Activated gamma-delta T cell treated with Interleukin-2 at 50 U/mL for 16 hours (primary cell): ENCODE data around the gene CNBD2.
"Not testable (repeated sequence)": the region's sequence is repeated elsewhere in the genome, so short reads cannot be mapped to it uniquely, and the experiment has no call there.

Source experiments
- DNase-seq: peaks from one replicate; pipeline ENCODE4 v3.0.0-alpha.2; 2020

The CNBD2 gene

DNA sequence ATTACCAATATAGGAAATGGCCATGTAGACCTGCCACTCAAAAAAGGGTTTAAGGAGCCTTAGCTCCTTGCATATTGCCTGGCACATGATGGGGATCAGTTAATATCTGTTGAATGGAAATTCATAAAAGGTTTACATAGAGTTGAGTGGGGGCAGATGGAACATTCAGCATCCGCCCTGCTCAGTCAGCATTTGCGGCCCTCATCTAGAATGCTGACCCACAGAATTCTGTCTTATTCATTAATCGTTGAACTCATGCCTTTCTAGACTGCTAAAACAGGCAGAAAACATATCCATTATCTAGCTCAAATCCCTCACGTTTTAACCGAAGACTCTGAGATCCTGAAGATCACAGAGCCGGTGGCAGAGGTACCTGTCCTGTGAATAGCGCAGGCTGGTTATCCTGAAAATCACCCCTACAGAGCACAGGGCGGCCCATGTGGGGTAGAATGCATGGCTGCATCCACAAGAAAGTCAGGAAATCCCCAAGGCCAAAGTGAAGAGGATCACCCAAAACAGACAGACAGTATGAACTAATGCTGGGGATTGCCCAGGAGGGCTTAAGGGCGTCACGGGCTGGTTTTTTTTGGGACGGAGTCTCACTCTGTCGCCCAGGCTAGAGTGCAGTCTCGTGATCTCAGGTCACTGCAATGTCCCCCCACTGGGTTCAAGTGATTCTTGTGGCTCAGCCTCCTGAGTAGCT, 59.9 kb downstream of the CNBD2 start:
- no peak for DNase-seq

DNA sequence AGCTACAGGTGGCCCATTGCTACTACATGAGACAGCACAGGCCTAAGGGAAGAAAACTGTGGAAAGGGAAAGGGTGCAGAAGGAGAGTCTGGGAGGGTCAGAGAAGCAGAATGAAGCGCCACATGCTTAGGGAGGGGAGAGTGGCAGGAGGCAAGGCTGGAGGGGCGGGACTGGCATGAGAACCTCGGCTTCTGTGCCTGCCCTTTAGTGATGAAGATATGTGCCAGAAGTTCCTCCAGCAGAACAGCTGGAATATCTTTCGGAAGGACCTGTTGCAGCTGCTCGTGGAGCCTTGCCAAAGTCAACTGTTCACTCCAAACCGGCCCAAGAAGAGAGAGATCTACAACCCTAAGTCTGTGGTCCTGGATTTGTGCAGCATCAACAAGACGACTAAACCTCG, 61.8 kb downstream of the CNBD2 start:
- no peak for DNase-seq

DNA sequence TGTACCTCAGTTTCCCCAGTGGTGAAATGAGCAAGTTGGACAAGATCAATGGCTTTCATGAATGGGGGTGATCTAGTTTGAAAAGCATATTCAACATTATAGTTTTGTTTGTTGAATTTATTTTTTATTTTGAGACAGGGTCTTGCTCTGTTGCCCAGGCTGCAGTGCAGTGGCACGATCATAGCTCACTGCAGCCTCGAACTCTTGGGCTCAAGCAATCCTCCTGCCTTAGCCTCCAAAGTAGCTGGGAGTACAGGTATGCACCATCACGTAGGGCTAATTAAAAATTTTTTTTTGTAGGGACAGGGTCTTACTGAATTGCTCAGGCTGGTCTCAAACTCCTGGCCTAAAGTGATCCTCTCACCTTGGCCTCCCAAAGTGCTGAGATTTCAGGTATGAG, 63.4 kb downstream of the CNBD2 start:
- no peak for DNase-seq

DNA sequence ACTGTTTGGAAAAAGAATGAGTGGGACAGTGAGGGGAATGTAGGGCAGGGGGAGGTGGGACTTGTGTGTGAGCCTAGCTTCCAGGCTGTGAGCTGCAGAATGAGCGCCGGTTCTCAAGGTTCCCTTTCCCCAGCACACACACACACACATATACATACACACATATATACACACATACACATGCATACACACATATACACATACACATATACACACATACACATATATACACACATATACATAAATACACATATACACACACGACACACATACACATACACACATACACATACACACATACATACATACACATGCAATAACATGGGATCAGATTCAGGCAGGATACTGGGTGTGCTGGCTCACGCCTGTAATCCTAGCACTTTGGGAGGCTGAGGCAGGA, 66.5 kb downstream of the CNBD2 start:
- DNase-seq = no peak

DNA sequence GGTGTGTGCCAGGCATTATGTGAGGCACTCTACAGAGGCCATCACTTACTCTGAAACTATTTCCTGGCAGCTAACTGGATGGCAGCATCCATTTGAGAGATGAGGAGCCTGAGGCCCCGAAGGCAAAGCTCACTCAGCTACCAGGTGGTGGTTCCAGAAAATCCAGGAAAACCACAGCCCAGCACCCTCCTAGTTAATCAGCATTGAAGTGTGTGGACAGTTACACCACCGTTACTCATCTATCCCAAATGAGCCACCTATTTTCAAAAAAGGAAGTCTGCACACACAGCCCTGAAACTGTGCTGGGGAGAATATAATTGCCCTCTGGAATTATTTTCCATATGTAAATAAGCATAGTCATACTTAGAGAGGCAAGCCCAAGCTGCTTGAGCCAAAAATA, 67.4 kb downstream of the CNBD2 start:
- DNase-seq = no peak

DNA sequence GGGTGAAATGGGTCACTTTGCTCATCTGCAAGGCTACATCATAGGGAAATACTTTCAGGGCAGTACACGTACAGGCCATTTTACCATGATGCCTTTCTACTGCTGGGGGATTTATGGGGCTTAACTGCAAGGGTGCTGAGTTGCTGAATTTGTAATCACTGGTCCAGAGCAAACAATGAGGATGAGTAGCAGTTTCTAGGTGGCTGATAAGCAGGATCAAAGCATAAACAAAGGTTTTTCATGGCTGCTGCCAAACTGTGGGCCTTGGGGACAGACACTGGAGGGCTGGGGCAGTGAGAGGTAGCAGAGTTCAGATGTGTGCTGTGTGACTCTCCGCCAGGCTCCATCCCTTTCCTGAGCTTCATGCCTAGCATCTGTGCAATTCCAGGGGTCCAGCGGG, 68.3 kb downstream of the CNBD2 start:
- DNase-seq = no peak

DNA sequence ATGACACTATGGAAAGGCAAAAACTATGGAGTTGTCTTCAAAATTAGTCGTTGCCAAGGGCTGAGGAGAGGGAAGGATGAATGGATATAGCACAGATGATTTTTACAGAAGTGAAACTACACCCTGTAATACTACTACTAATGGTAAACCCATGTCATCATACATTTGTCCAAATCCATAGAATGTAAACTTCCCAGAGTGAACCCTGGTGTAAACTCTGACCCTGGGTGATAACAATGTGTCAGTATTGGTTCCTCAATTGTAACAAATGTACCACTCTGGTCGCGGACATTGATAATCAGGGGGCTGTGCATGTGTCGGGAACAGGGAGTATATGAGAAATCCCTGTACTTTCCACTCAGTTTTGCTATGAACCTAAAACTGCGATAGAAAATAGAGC, 72.2 kb downstream of the CNBD2 start:
- no peak for DNase-seq

DNA sequence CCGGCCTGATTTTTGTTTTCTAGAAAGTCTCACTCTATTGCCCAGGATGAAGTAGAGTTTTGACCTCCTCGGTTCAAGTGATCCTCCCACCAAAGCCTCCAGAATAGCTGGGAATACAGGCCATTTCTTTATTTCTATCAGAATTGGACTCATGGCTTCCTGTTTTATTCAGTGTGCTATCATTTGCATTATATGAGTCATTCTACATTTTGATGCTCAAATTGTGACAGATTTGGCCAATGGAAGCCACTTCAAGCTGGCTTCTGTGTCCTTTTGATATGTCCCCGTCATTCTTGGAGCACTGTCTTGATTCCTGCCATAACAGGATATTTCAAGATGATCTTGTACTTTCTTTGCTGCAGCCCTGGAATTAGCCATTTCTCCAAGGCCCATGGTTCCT, 75.1 kb downstream of the CNBD2 start:
- no peak for DNase-seq

DNA sequence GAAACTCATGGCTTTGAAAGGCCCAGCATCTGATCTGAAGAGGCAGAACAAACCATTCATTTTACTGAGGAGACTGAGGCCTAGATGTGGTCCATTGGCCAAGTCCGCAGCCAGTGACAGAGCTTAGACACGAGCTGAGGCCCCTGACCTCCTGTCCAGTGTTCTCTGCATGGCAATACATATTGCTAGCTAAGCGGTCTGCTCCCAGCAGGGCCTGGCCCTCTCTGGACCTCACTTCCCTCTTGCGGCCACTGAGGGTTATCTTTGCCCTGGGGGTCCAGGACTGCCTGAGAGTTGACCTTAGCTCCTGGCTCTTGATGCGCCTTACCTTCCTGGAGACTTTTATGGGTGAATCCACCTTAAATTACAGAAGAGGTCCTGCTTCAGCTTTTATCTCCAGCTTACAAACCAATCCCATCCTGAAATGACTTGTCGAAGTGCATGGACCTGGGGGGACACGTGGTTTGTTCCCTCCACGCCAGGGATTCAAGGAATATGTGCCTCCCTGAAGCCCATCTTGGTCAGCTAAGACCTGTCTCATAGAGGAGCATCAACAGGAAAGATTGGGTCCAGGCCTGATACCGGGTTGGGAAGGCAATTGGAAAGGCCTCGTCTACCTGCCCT, 75.6 kb downstream of the CNBD2 start:
- DNase-seq = no peak

DNA sequence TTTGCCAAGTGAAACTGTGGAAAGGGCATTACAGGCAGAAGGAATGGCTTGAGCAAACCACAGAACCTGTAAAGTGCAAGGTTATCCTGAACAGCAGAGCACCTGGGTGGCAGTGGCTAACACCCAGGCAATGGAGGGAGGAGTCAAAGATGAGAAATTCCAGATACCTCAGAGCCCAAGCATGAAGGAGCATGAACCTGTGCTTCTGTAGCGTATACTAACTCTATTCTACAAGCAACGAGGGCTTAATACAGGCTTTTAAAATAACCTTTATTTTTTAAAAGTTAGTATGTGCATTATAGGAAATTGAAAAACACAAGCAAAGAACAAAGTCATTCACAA, 77.0 kb downstream of the CNBD2 start:
- DNase-seq = no peak

DNA sequence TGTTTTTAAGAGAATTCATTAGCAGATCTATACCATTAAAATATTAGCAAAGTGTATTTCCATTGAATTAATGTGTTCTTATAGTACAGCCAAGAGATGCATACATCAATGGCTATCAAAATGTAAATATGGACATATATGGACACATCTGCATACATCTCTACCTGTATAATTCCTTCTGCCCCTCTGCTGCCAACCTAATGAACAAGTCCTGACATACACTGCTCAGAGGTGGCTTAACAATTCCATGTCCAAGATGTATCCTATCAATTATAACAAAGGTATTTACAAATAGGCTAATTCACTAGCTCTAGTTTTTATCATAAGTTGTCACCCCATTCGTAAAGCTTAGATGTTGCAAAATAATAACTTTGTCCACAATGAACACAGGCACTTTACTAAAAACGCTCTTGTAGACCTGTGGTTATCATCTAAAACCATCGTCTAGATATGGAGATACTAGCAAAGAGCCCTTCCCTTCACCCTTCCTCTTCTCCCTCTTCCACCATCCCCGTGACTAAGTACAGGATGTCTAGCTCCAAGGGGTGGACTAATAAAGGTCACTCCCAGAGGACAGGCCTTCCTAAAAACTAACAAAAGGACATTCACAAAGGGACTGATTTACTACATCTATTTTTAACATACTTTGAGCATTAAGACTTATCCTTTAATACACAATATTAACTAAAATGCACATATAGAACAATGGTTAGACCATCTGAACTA, 77.8 kb downstream of the CNBD2 start:
- DNase-seq = not testable (repeated sequence)

DNA sequence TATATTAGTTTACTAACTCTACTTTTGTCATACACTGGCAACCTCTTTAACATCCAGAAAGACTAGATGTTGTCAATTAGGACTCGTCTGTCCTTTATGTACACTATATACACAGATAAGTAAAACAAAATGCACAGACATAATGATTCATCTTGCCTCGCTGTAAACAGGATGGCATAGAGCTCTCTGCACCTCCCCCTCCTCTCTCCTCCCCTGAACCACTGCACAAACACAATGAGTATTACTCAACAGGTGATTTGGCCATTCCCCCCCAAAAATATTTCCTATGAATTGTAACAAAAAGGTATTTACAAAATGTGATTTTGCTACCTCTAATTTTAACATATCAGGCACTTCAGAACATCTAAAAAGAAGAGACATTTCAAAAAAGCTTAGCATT, 81.0 kb downstream of the CNBD2 start:
- DNase-seq = not testable (repeated sequence)

DNA sequence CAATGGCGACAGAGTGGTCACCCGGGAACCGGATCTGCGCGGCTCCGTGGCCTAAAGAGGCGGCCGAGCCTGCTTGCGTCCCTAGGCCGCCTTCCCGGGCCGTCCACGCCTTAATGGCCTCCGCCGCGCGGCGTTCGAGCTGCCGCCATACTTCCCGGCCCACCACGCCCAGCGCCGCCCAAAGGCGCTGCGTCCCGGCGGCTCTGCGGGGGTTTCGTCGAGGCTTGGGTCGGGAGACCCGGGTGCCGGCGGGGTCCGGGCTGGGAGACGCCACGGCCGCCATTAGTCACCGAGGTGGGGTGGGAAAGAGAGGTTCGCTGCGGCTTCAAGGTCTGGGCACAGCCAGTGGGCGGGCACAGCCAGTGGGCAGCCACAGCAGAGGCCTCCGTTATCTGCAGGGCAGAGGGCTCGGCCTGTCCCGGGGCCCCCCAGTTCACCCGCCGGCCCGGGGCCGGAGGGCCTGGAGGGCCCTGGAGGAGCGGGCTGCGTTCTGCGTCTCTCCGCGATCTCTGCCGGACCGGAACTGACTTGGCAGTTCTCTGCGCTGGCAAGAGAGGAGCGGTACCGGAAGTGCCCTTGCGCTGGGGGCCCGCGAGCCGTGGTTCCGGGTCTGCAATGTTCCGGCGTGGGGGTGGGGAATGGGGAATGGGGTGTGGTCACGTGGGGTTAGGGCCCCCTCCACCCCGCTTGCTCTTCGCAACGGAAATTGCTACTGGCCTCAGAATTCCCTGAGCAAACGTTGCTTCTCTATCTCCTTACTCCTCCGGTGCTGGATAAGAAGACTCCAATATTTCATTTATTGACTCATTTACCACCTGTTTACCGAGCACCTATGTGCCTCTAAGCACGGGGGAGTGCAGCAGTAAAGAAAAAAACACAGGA, 82.3 kb downstream of the CNBD2 start:
- peak; percentile 88 for DNase-seq

DNA sequence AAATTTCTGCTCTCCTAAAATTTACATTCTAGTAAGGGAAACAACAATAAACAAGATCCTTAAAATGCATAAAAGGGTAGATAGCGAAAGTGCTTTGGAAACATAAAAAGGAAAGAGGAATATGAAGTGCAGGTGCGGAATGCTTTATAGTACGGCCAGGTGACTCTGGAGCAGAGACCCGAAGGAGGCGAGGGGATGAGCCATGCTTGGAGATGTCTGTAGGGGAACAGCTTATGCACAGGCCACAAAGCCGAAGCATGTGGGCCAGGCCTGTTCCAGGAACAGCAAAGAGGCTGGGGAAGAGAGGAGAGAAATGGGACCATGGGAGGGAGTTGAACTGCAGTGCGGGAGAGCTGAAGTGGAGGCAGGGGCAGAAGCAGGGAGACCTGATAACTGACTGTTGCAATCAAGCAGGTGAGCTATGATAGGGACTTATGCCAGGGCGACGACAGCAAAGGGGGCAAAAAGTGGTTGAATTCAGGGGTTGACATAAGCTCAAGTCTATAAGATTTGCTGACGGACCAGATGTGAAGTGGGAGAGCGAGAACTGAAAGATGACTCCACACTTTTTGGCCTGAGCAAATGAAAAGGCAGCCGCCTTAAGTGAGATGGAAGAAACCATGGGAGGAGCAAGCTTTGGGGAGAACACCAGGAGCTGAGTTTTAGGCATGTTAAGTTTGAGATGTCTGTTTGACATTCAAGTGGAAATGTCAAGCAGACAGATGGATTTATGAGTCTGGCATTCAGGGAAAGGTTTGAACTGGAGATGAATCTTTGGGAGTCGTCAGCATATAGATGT, 83.1 kb downstream of the CNBD2 start:
- no peak for DNase-seq

DNA sequence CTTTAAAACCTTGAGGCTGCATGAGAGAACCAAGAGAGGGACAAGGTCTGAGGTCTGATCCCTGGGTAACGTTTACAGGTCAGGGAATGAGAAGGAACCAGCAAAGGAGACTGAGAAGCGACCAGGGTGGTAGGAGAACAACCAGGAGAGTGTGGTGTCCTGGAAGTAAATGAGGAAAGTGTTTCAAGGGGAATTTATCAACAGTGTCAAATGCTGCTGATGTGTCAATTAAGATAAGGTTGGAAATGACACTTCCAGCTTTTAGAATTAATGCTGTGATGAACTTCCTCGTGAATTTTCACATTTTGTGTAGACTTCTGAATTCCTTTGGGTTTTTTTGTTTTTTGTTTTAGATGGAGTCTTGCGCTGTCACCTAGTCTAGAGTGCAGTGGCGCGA, 83.7 kb downstream of the CNBD2 start:
- no peak for DNase-seq

DNA sequence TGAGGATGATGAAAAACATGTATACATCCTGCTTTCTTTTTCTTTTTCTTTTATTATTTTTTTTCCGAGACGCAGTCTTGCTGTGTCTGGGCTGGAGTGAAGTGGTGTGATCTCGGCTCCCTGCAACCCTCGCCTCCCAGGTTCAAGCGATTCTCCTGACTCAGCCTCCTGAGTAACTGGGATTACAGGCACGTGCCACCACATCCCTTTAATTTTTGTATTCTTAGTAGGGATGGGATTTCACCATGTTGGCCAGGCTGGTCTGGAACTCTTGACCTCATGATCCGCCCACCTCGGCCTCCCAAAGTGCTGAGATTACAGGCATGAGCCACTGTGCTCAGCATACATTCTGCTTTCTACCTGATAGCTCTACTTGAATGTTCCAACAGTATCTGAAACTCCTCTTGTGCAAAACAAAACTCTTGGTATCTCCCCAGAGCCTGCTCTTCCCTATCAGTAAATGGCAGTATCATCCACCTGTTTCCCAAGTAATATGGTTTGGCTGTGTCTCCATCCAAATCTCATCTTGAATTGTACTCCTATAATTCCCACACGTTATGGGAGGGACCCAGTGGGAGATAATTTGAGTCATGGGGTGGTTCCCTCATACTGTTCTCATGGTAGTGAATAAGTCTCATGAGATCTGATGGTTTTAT, 85.6 kb downstream of the CNBD2 start:
- not testable (repeated sequence) for DNase-seq

DNA sequence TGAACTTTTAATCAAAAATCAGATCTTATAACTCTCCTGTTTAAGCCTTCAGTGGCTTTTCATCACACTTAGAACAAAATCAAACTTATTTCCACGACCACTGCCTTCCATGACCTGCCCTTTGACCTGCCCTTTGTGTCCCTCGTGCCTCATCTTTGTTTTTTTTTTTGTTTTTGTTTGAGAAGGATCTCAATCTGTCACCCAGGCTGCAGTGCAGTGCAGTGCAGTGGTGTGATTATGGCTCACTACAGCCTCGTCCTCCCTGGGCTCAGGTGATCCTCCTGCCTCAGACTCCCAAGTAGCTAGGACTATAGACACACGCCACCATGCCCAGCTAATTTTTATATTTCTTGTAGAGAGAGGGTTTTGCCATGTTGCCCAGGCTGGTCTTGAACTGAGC, 86.8 kb downstream of the CNBD2 start:
- no peak for DNase-seq

DNA sequence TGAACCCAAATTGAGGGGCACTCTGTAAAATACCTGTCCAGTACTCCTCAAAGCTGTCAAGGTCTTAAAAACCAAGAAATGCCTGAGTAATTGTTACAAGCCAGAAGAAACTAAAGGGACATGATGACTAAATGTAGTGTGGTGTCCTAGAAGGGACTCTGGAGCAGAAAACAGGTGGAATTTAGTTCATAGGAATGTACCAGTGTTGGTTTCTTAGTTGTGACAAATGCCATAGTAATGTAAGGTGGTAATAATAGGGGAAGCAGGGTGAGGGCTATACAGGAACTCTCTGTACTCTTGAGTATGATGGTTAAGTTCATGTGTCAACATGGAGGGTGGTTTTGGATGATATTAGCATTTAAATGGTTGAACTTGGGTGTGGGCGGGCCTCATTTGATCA, 92.3 kb downstream of the CNBD2 start:
- DNase-seq = no peak

DNA sequence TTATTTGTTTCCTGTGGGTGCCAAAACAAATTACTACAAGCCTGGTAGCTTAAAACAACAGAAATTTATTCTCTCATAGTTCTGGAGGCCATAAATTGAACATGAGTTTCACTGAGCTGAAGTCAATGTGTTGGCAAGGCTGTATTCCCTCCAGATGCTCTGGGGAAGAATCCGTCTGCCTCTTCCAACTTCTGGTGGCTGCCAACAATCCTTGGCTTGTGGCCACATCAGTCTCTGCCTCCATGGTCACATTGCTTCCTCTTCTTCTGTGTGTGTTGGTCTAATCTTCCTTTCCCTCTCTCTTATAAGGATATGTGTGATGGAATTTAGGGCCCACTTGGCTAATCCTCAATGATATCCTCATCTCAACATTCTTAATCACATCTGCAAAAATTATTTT, 93.4 kb downstream of the CNBD2 start:
- no peak for DNase-seq

DNA sequence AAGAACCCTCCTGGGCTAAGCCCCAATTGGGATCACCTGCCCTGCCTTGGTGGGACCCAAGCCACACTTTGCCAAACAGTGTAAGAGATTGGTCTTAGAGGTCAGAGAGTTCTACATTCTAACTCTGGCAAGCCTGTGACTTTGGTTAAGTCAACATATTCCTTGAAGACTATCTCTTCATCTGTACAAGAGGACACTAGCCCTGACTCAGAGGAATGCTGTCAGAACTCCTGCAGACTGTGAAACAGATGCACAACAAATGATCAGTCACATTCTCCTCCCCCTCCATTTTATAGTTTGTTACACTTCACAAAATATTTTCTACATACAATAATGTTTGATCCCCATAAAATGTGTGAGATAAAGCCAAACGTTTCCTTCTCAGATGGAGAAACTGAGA, 94.4 kb downstream of the CNBD2 start:
- no peak for DNase-seq

DNA sequence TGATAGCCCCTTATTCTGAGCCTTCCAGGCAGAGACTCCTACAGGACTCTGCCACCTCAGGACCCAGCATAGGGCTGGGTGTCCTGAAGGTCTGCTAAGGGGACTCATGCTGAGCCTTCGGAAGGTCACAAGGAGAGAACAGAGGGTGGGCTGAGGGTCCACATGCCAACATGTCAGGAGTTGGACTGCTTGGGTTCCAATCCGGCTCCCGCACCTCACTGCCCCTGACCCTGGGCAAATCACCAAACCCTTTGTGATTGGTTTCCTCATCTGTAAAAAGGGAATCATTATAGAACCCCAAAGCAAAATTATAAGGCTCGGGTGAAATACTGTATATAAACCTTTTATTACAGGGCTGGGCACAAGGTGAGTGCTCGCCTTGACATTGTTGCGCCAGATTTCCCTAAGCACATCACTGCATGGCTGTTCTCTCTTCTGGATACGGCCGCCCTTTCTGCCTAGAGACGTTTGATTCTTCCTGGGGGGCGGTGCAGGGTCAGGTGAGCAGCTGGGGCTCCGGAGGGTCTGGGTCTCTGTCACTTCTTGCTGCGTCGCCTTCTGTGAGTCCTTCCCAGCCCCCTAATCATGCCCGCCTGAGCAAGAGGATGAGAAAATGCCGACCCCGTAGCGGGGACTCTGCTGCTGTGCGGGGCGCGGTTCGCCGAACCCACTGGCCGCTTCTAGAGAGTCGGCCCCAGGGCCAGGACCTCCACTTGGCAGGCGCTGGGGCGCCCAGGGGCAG, 95.7 kb downstream of the CNBD2 start:
- DNase-seq = no peak
